K562 (cell line): ENCODE data around the gene AGAP3. TPM values are rescaled to one million over a fixed set of nuclear protein-coding genes. Genes with fewer than 3 reads are reported as not detected.

Experiments used
- BCL6 ChIP-seq: fragments of 250-450 bp; sonication (Bioruptor Pico); IDR thresholded peaks from 2 replicates; pipeline ENCODE4 v1.4.0; 2020
- CHD1 ChIP-seq: fragments of 200-600 bp; sonication (generic); IDR thresholded peaks from one replicate; pipeline ENCODE4 v1.6.1; 2012; ENCODE audit warnings: mild to moderate bottlenecking, moderate library complexity, low read length, inconsistent platforms
- ELF4 ChIP-seq: fragments of 450-650 bp; formaldehyde crosslinking; IDR thresholded peaks from 2 replicates; pipeline ENCODE4 v1.4.0; 2022; ENCODE audit warnings: missing genetic modification characterization
- GABPA ChIP-seq: fragments of 200-800 bp; sonication (Bioruptor generic); conservative IDR thresholded peaks from 2 replicates; pipeline ENCODE4 v1.6.1; 2016; ENCODE audit warnings: low read depth, missing genetic modification characterization, missing compliant biosample characterization
- HNRNPH1 ChIP-seq: fragments of 200-400 bp; formaldehyde crosslinking; optimal IDR thresholded peaks from 2 replicates; pipeline ENCODE3; 2017; ENCODE audit warnings: low read depth, mild to moderate bottlenecking, low read length, moderate library complexity
- HOXB6 ChIP-seq: fragments of 250-450 bp; sonication (Bioruptor Pico); IDR thresholded peaks from 2 replicates; pipeline ENCODE4 v1.5.1; 2022; ENCODE audit warnings: mild to moderate bottlenecking, borderline replicate concordance
- KAT7 ChIP-seq: sonication (generic); formaldehyde crosslinking; IDR thresholded peaks from 2 replicates; pipeline ENCODE4 v1.8.0; 2022; ENCODE audit warnings: missing genetic modification reagents, mild to moderate bottlenecking, borderline replicate concordance
- KHSRP ChIP-seq: fragments of 450-650 bp; IDR thresholded peaks from 2 replicates; pipeline ENCODE4 v1.6.1; 2017
- MITF ChIP-seq: IDR thresholded peaks from 2 replicates; pipeline ENCODE4 v1.6.1; 2014; ENCODE audit warnings: antibody characterized with exemption
- MYBL2 ChIP-seq, 2 experiments: fragments of 450-650 bp in 1 of 2; sonication (generic) in 1 of 2; formaldehyde crosslinking in 1 of 2; IDR thresholded peaks; 2 replicates each; pipeline versions ENCODE4 v1.6.1 to v1.8.1; 2017 to 2022; ENCODE audit warnings: borderline replicate concordance in 1 of 2, inconsistent platforms in 1 of 2, low read depth in 1 of 2, mild to moderate bottlenecking in 1 of 2, missing genetic modification reagents in 1 of 2, moderate library complexity in 1 of 2
- PHF21A ChIP-seq: fragments of 450-650 bp; IDR thresholded peaks from 2 replicates; pipeline ENCODE4 v1.6.1; 2017; ENCODE audit warnings: low read depth, borderline replicate concordance
- PHTF2 ChIP-seq: fragments of 250-450 bp; sonication (Bioruptor Pico); IDR thresholded peaks from 2 replicates; pipeline ENCODE4 v1.5.0; 2021; ENCODE audit warnings: mild to moderate bottlenecking
- PRPF4 ChIP-seq: fragments of 200-400 bp; formaldehyde crosslinking; IDR thresholded peaks from one replicate; pipeline ENCODE4 v1.6.1; 2017; ENCODE audit warnings: low read length, low read depth, mild to moderate bottlenecking; ENCODE audit not compliant: insufficient read depth, poor library complexity, severe bottlenecking
- RBM22 ChIP-seq: fragments of 200-400 bp; formaldehyde crosslinking; IDR thresholded peaks from 2 replicates; pipeline ENCODE4 v1.6.1; 2018; ENCODE audit warnings: low read length, low read depth; ENCODE audit not compliant: poor library complexity, severe bottlenecking
- SNRNP70 ChIP-seq: fragments of 200-400 bp; formaldehyde crosslinking; optimal IDR thresholded peaks from 2 replicates; pipeline ENCODE3; 2017; ENCODE audit warnings: low read depth, low read length
- ZFX ChIP-seq: sonication (generic); formaldehyde crosslinking; IDR thresholded peaks from 2 replicates; pipeline ENCODE4 v1.8.0; 2022; ENCODE audit warnings: mild to moderate bottlenecking, missing genetic modification reagents, moderate library complexity
- ZKSCAN3 ChIP-seq: fragments of 250-450 bp; sonication (Bioruptor Pico); IDR thresholded peaks from 2 replicates; pipeline ENCODE4 v1.4.0; 2020
- ZNF583 ChIP-seq: fragments of 250-450 bp; sonication (Bioruptor Pico); IDR thresholded peaks from 2 replicates; pipeline ENCODE4 v1.4.0; 2020
- polyA plus RNA-seq, 8 experiments: library from polyadenylated mRNA; depleted of rRNA in 4 of 8; stranded (reverse) in 5 of 8; unstranded in 3 of 8; fragments of >200 nt; fragmentation: Nextera tagmentation in 2 of 8; fragmentation: Illumina TruSeq in 1 of 8; extraction: Ambion mirVana in 2 of 8; extraction: Trizol in 1 of 8; gene quantifications; 2 replicates each; pipeline versions ENCODE4 v1.2.1 to v1.2.3, GENCODE V29; 2011 to 2014; ENCODE audit warnings: inconsistent platforms in 1 of 8, missing spikeins in 1 of 8
- total RNA-seq, 7 experiments: library from RNA; depleted of rRNA in 6 of 7; stranded (reverse); fragments of >200 nt in 6 of 7; fragmentation: Illumina TruSeq in 2 of 7; extraction: Trizol in 2 of 7; gene quantifications; 2 replicates each; pipeline versions ENCODE4 v1.2.1 to v1.2.3, GENCODE V29; 2011 to 2021; ENCODE audit warnings: low replicate concordance in 1 of 7
- TF ChIP-seq, protein P1 (sequence below): IDR thresholded peaks from 3 replicates; pipeline ENCODE4 v1.6.1; 2011; ENCODE audit warnings: borderline replicate concordance, mild to moderate bottlenecking; ENCODE audit not compliant: insufficient read length, insufficient read depth
- TF ChIP-seq, protein P2 (sequence below): fragments of 250-450 bp; sonication (Bioruptor Pico); IDR thresholded peaks from 2 replicates; pipeline ENCODE4 v1.4.0; 2020

The AGAP3 gene
- total and polyA plus RNA-seq, 9 of the 15 experiments (the other 6 are each of a cell fraction or from before 2014, with no cell fraction given) = 3.4 to 208 (median 62.2) TPM

GRCh38 chr7:151057989-151058780 lies 28.1 kb upstream of the AGAP3 start (continued):
- TF ChIP-seq PHF21A (no peak), HNRNPH1 (no peak), SNRNP70 (no peak), ZKSCAN3 (CRISPR knock-in tag) (no peak), KHSRP (no peak), RBM22 (no peak), PRPF4 (no peak), BCL6 (CRISPR knock-in tag) (0 out of 2 replicates have a peak, but pooled peaks have one; percentile 48), HOXB6 (CRISPR knock-in tag) (peak; percentile 12; the same call in 1 of the 2 replicates), GABPA (no peak), MYBL2 (IDR thresholded peaks at IDR 0.05; ENCODE audit: low read depth) (no peak), MYBL2 (CRISPR knock-in tag; IDR thresholded peaks at IDR 0.05; ENCODE audit: borderline replicate concordance) (no peak), PHTF2 (CRISPR knock-in tag) (no peak), ZFX (CRISPR knock-in tag) (peak; percentile 94), ZNF583 (no peak; the same call in 1 of the 2 replicates), MITF (peak; percentile 51), ELF4 (CRISPR knock-in tag) (no peak), KAT7 (no peak), CHD1 (peak; percentile 57)
- TF ChIP-seq, protein P1, sequence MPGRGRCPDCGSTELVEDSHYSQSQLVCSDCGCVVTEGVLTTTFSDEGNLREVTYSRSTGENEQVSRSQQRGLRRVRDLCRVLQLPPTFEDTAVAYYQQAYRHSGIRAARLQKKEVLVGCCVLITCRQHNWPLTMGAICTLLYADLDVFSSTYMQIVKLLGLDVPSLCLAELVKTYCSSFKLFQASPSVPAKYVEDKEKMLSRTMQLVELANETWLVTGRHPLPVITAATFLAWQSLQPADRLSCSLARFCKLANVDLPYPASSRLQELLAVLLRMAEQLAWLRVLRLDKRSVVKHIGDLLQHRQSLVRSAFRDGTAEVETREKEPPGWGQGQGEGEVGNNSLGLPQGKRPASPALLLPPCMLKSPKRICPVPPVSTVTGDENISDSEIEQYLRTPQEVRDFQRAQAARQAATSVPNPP = no peak
- TF ChIP-seq, protein P2, sequence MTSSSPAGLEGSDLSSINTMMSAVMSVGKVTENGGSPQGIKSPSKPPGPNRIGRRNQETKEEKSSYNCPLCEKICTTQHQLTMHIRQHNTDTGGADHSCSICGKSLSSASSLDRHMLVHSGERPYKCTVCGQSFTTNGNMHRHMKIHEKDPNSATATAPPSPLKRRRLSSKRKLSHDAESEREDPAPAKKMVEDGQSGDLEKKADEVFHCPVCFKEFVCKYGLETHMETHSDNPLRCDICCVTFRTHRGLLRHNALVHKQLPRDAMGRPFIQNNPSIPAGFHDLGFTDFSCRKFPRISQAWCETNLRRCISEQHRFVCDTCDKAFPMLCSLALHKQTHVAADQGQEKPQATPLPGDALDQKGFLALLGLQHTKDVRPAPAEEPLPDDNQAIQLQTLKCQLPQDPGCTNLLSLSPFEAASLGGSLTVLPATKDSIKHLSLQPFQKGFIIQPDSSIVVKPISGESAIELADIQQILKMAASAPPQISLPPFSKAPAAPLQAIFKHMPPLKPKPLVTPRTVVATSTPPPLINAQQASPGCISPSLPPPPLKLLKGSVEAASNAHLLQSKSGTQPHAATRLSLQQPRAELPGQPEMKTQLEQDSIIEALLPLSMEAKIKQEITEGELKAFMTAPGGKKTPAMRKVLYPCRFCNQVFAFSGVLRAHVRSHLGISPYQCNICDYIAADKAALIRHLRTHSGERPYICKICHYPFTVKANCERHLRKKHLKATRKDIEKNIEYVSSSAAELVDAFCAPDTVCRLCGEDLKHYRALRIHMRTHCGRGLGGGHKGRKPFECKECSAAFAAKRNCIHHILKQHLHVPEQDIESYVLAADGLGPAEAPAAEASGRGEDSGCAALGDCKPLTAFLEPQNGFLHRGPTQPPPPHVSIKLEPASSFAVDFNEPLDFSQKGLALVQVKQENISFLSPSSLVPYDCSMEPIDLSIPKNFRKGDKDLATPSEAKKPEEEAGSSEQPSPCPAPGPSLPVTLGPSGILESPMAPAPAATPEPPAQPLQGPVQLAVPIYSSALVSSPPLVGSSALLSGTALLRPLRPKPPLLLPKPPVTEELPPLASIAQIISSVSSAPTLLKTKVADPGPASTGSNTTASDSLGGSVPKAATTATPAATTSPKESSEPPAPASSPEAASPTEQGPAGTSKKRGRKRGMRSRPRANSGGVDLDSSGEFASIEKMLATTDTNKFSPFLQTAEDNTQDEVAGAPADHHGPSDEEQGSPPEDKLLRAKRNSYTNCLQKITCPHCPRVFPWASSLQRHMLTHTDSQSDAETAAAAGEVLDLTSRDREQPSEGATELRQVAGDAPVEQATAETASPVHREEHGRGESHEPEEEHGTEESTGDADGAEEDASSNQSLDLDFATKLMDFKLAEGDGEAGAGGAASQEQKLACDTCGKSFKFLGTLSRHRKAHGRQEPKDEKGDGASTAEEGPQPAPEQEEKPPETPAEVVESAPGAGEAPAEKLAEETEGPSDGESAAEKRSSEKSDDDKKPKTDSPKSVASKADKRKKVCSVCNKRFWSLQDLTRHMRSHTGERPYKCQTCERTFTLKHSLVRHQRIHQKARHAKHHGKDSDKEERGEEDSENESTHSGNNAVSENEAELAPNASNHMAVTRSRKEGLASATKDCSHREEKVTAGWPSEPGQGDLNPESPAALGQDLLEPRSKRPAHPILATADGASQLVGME (CRISPR knock-in tag) = 0 out of 2 replicates have a peak, but pooled peaks have one; percentile 35
